GM12892 (cell line): ENCODE data around the gene EDA.
"Not testable (repeated sequence)": the region's sequence is repeated elsewhere in the genome, so short reads cannot be mapped to it uniquely, and the experiment has no call there.

Source experiments
- POLR2AphosphoS5 ChIP-seq: IDR thresholded peaks from 2 replicates; pipeline ENCODE4 v1.6.1; 2011; ENCODE audit warnings: low read depth, low read length, control low read depth
- TAF1 ChIP-seq: IDR thresholded peaks from 2 replicates; pipeline ENCODE4 v1.6.1; 2011; ENCODE audit warnings: low read depth, mild to moderate bottlenecking, control low read depth, low read length, borderline replicate concordance

DNA sequence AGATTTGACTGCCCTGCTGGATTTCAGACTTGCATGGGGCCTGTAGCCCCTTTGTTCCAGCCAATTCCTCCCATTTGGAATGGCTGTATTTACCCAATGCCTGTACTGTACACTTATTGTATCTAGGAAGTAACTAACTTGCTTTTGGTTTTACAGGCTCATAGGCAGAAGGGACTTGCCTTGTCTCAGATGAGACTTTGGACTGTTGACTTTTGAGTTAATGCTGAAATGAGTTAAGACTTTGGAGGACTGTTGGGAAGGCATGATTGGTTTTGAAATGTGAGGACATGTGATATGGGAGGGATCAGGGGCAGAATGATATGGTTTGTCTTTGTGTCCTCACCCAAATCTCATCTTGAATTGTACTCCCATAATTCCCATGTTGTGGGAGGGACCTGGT, 382.4 kb downstream of the EDA start:
- not testable (repeated sequence) for TF ChIP-seq TAF1, POLR2AphosphoS5
